Measurements from ENCODE around the gene FRMPD4. TPM values are rescaled to one million over a fixed set of nuclear protein-coding genes. Genes with fewer than 3 reads are reported as not detected.

FRMPD4 gene
- total RNA-seq, 3 donors from 2014 or later = 0.06 to 3.4 (median 0.34) TPM

DNA sequence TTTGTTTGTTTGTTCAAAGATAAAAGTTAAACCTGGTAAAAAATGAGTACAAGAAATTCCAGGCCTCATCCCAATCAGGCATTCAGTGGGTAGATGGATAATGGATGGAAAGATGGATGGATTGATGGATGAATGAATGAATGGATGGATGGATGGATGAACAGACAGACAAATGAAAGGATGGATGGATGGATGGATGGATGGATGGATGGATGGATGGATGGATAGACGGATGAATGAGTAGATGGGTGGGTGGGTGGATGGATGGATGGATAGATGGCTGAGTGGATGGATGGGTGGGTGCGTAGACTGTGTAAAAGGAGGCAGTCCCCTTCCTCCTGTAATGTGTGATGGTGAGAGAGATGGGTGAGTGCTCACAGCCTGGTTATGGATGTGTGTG, 206.7 kb downstream of the FRMPD4 start:
- intact Hi-C loops (cut with DNase I, micrococcal nuclease) = no loop called here
- H3K4me1 ChIP-seq (ENCODE audit: low read depth) = no peaks in the 10 kb centered on the region
- TF ChIP-seq, protein P1, sequence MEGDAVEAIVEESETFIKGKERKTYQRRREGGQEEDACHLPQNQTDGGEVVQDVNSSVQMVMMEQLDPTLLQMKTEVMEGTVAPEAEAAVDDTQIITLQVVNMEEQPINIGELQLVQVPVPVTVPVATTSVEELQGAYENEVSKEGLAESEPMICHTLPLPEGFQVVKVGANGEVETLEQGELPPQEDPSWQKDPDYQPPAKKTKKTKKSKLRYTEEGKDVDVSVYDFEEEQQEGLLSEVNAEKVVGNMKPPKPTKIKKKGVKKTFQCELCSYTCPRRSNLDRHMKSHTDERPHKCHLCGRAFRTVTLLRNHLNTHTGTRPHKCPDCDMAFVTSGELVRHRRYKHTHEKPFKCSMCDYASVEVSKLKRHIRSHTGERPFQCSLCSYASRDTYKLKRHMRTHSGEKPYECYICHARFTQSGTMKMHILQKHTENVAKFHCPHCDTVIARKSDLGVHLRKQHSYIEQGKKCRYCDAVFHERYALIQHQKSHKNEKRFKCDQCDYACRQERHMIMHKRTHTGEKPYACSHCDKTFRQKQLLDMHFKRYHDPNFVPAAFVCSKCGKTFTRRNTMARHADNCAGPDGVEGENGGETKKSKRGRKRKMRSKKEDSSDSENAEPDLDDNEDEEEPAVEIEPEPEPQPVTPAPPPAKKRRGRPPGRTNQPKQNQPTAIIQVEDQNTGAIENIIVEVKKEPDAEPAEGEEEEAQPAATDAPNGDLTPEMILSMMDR (IDR thresholded peaks at IDR 0.05) = no peak
- H3K4me3 ChIP-seq = no peak overlapping the region
- DNase-seq = no peak
- no peaks in the 10 kb centered on the region for H3K36me3 ChIP-seq (ENCODE audit: low read depth)
- no peaks in the 10 kb centered on the region for H3K9me3 ChIP-seq
- ATAC-seq = no peak

DNA sequence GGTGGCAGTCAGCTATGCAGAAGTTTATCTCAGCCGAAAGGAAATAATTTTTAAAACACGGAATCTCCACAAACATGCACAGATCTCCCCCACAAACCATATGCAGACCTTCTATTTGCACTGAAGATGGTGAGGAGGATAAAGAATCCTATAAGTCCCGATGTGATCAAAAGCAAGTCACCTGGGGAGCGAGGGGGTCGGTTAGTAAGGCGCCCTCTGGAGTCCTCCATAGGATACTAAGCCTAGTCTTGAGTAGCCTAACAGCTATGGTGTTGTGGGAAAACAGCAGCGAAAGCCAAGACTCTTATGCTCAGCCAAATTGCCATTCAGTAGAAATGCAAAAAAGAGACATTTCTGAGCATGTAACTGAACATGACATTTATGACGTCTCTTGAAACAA, 210.9 kb downstream of the FRMPD4 start:
- no peaks in the 10 kb centered on the region for H3K4me1 ChIP-seq (ENCODE audit: low read depth)
- no peak overlapping the region for H3K4me3 ChIP-seq
- DNase-seq (no peak), ATAC-seq (no peak)
- intact Hi-C loops (cut with DNase I, micrococcal nuclease) = no loop called here
- H3K9me3 ChIP-seq = no peaks in the 10 kb centered on the region
- TF ChIP-seq, protein P1 (IDR thresholded peaks at IDR 0.05) = no peak
- H3K36me3 ChIP-seq (ENCODE audit: low read depth) = no peaks in the 10 kb centered on the region

DNA sequence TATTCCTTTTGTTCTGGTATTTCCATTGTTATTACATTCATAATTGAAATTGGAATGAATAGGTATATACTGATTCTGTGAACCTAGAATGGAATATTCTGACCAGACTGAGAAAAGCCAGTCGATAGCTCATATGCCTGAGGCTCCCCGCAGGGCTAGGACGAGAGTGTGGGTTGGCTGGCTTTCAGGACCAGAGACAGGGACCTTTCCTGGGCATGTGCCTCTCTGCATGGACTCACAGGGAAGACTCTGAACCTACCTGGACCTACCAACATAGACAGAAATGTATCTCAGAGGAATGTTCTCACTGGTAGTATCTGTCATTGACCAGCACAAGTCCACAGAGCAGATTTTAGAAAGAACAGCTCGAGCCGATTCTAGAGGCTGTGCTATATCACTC, 214.6 kb downstream of the FRMPD4 start:
- DNase-seq (no peak), ATAC-seq (no peak)
- no peaks in the 10 kb centered on the region for H3K4me1 ChIP-seq (ENCODE audit: low read depth)
- no peaks in the 10 kb centered on the region for H3K9me3 ChIP-seq
- H3K4me3 ChIP-seq = no peak overlapping the region
- TF ChIP-seq, protein P1 (IDR thresholded peaks at IDR 0.05) = no peak
- intact Hi-C loops (cut with DNase I, micrococcal nuclease) = no loop called here
- no peaks in the 10 kb centered on the region for H3K36me3 ChIP-seq (ENCODE audit: low read depth)

GRCh38 chrX:12360383-12360782, 222.1 kb downstream of the FRMPD4 start:
- H3K4me3 ChIP-seq = no peak overlapping the region
- DNase-seq (no peak), ATAC-seq (no peak)
- intact Hi-C loops (cut with DNase I, micrococcal nuclease) = no loop called here
- no peaks in the 10 kb centered on the region for H3K9me3 ChIP-seq
- TF ChIP-seq, protein P1 (IDR thresholded peaks at IDR 0.05) = no peak
- H3K4me1 ChIP-seq (ENCODE audit: low read depth) = no peaks in the 10 kb centered on the region
- H3K36me3 ChIP-seq (ENCODE audit: low read depth) = no peaks in the 10 kb centered on the region

- DNase-seq (no peak), ATAC-seq (no peak)
- H3K4me1 ChIP-seq (ENCODE audit: low read depth) = no peaks in the 10 kb centered on the region
- no peaks in the 10 kb centered on the region for H3K9me3 ChIP-seq
- intact Hi-C loops (cut with DNase I, micrococcal nuclease) = no loop called here
- TF ChIP-seq, protein P1 (IDR thresholded peaks at IDR 0.05) = no peak
- H3K4me3 ChIP-seq = no peak overlapping the region
- no peaks in the 10 kb centered on the region for H3K36me3 ChIP-seq (ENCODE audit: low read depth)
These were observed 222.8 kb downstream of the FRMPD4 start for GRCh38 chrX:12360986-12361598.

- no peak overlapping the region for H3K4me3 ChIP-seq
- no peaks in the 10 kb centered on the region for H3K9me3 ChIP-seq
- TF ChIP-seq, protein P1 (IDR thresholded peaks at IDR 0.05) = no peak
- no peaks in the 10 kb centered on the region for H3K36me3 ChIP-seq (ENCODE audit: low read depth)
- no peak for ATAC-seq
- DNase-seq = no peak
- H3K4me1 ChIP-seq (ENCODE audit: low read depth) = no peaks in the 10 kb centered on the region
- intact Hi-C loops (cut with DNase I, micrococcal nuclease) = no loop called here
These were observed 224.9 kb downstream of the FRMPD4 start for GRCh38 chrX:12363216-12363615.
